Measurements from ENCODE around the gene ARHGEF28. TPM values are rescaled to one million over a fixed set of nuclear protein-coding genes. Genes with fewer than 3 reads are reported as not detected.

The ARHGEF28 gene
- total and polyA plus RNA-seq, 2 of the 4 experiments (the other 2 are of a cell fraction) = 3.6 to 16.0 TPM

DNA sequence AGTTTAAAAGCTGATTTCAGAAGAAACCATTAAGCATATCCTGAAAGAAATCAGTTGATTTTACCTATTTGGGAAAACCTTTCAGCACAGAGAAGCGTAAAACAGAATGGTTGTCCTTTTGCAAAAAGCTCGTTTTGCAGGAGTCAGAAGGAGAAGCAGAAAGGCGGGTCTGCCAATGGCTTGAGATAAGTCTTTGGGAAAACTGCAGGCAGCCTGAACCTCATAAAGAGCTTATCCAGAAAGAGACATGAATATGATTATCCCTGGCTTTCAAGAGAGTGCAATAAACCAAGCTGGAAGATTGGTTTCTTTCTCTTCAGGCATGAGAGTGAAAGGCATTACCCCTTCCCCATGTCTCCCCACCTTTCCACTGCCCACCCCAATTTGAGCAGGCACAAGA, 353.3 kb downstream of the ARHGEF28 start:
- Histone ChIP-seq H3K36me3 (ENCODE audit: control insufficient read depth, insufficient read depth, low read length) (no peaks in the 10 kb centered on the region), H3K4me1 (ENCODE audit: control insufficient read depth, insufficient read depth, low read length) (no peaks in the 10 kb centered on the region), H2BK20ac (ENCODE audit: low read depth, low read length) (no peak overlapping the region), H3K9me1 (ENCODE audit: insufficient read depth, low read length) (no peaks in the 10 kb centered on the region), H3K14ac (replicated peaks; ENCODE audit: low read depth, low read length) (no peak overlapping the region), H2BK120ac (ENCODE audit: low read depth, low read length) (no peak overlapping the region), H4K5ac (ENCODE audit: low read depth, low read length) (no peak overlapping the region), H3K18ac (ENCODE audit: low read depth, low read length) (no peak overlapping the region), H2BK5ac (ENCODE audit: low read depth, low read length, poor library complexity, severe bottlenecking) (no peak overlapping the region), H4K20me1 (ENCODE audit: insufficient read depth, low read length) (no peaks in the 10 kb centered on the region), H2BK15ac (ENCODE audit: low read depth, low read length) (no peak overlapping the region), H3K27me3 (ENCODE audit: control insufficient read depth, insufficient read depth, low read length) (peaks cover 43% of the 10 kb centered on the region), H3K9me3 (ENCODE audit: control insufficient read depth, insufficient read depth, low read length) (peaks cover 2% of the 10 kb centered on the region), H4K8ac (ENCODE audit: low read depth in 2 of 2, low read length in 2 of 2) (no peak overlapping the region), H3K4me2 (ENCODE audit: low read depth, low read length) (no peak overlapping the region), H3K4me3 (ENCODE audit: insufficient read depth, low read depth, low read length) (no peak overlapping the region), H3K79me1 (ENCODE audit: low read depth in 1 of 2, low read length in 2 of 2) (no peaks in the 10 kb centered on the region), H3K4ac (ENCODE audit: low read depth, low read length) (no peak overlapping the region), H4K91ac (ENCODE audit: insufficient read depth, low read depth, low read length) (no peak overlapping the region), H3K56ac (ENCODE audit: extremely low read depth, insufficient read depth, low read length) (no peak overlapping the region), H3K23ac (ENCODE audit: low read depth, low read length) (no peak overlapping the region), H2AK9ac (replicated peaks; ENCODE audit: low read depth, low read length, poor library complexity) (no peak overlapping the region), H2AK5ac (ENCODE audit: low read depth, low read length) (no peak overlapping the region), H3K9ac (ENCODE audit: low read depth, low read length) (no peak overlapping the region), H3K27ac (ENCODE audit: insufficient read depth, low read length) (no peak overlapping the region), H2AFZ (replicated peaks; ENCODE audit: low read length, poor library complexity) (no peak overlapping the region)
- CTCF ChIA-PET = no interaction called here
- dilution Hi-C loops (cut with HindIII; ENCODE audit: low sequenced_read_pairs, unreplicated experiment) (no loop called here), in situ Hi-C loops (cut with MboI; ENCODE audit: low sequenced_read_pairs) (no loop called here), intact Hi-C loops (cut with micrococcal nuclease) (no loop called here)
- TF ChIP-seq NFE2L2 (IDR thresholded peaks at IDR 0.05; ENCODE audit: low read depth, low read length) = no peak
- no peak for TF ChIP-seq CEBPB (IDR thresholded peaks at IDR 0.05; ENCODE audit: low read depth, low read length)
- TF ChIP-seq RAD21 (IDR thresholded peaks at IDR 0.05; ENCODE audit: low read length) = no peak
- TF ChIP-seq MAZ (IDR thresholded peaks at IDR 0.05; ENCODE audit: borderline replicate concordance, low read depth, low read length) = no peak
- TF ChIP-seq SMC3 (IDR thresholded peaks at IDR 0.05; ENCODE audit: low read depth, low read length) = no peak
- no peak for TF ChIP-seq FOS (IDR thresholded peaks at IDR 0.05; ENCODE audit: low read depth, low read length)
- TF ChIP-seq, protein P1, sequence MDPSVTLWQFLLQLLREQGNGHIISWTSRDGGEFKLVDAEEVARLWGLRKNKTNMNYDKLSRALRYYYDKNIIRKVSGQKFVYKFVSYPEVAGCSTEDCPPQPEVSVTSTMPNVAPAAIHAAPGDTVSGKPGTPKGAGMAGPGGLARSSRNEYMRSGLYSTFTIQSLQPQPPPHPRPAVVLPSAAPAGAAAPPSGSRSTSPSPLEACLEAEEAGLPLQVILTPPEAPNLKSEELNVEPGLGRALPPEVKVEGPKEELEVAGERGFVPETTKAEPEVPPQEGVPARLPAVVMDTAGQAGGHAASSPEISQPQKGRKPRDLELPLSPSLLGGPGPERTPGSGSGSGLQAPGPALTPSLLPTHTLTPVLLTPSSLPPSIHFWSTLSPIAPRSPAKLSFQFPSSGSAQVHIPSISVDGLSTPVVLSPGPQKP (IDR thresholded peaks at IDR 0.05; ENCODE audit: borderline replicate concordance, low read depth, low read length) = no peak
- no peak for TF ChIP-seq MAFK (IDR thresholded peaks at IDR 0.05; ENCODE audit: low read depth, low read length)
- TF ChIP-seq, protein P2, sequence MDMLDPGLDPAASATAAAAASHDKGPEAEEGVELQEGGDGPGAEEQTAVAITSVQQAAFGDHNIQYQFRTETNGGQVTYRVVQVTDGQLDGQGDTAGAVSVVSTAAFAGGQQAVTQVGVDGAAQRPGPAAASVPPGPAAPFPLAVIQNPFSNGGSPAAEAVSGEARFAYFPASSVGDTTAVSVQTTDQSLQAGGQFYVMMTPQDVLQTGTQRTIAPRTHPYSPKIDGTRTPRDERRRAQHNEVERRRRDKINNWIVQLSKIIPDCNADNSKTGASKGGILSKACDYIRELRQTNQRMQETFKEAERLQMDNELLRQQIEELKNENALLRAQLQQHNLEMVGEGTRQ (IDR thresholded peaks at IDR 0.05; ENCODE audit: low read depth, low read length) = no peak
- no peak for TF ChIP-seq RCOR1 (IDR thresholded peaks at IDR 0.05; ENCODE audit: insufficient replicate concordance, low read length)
- no peak for TF ChIP-seq POLR2A (IDR thresholded peaks at IDR 0.05; ENCODE audit: low read depth, low read length)
- no peak for TF ChIP-seq BHLHE40 (IDR thresholded peaks at IDR 0.05; ENCODE audit: low read depth, low read length)
- TF ChIP-seq RFX5 (IDR thresholded peaks at IDR 0.05; ENCODE audit: low read depth, low read length) = no peak
- TF ChIP-seq MXI1 (IDR thresholded peaks at IDR 0.05; ENCODE audit: borderline replicate concordance, low read depth, low read length) = no peak
- no peak for TF ChIP-seq CTCF (conservative IDR thresholded peaks at IDR 0.05; ENCODE audit: low read depth, low read length)
- no peak for TF ChIP-seq CHD1 (IDR thresholded peaks at IDR 0.05; ENCODE audit: low read depth, low read length)
- no peak for ATAC-seq (ENCODE audit: low read depth)
- no peak for DNase-seq
- WGBS, 2 experiments (ENCODE audit: extremely low coverage in 2 of 2, insufficient read length in 1 of 2) = 100% methylated on average over 2 of the region's 3 CpGs; no CpG with 5 or more reads in 1 of the 2 experiments
- POLR2A ChIA-PET (ENCODE audit: unreplicated experiment) = interaction anchor here (0.5 kb wide), 1 partner anchor 774 kb away, joined by 5 read pairs; no protein-coding TSS in a partner anchor
- no TSS peak for BruUV-seq (replicated peaks)
